Progenitor cell of endocrine pancreas (in vitro differentiated cells): ENCODE data around the gene AP1S1. TPM values are rescaled to one million over a fixed set of nuclear protein-coding genes. Genes with fewer than 3 reads are reported as not detected.
A peak's percentile ranks its signal among the peaks of the same experiment; 100 is the strongest.

Experiments
- DNase-seq: peaks from one replicate; pipeline ENCODE4 v3.0.0; 2021; ENCODE audit warnings: low spot score; ENCODE audit not compliant: unreplicated experiment
- H3K27ac Mint-ChIP-seq: 2 replicates; pipeline ENCODE4 v1.8.0; 2021; ENCODE audit warnings: mild to moderate bottlenecking, moderate library complexity, mixed read lengths
- H3K27me3 Mint-ChIP-seq: 2 replicates; pipeline ENCODE4 v1.8.0; 2021; ENCODE audit warnings: mixed read lengths
- H3K36me3 Mint-ChIP-seq: 2 replicates; pipeline ENCODE4 v1.8.0; 2022; ENCODE audit warnings: mixed read lengths; ENCODE audit not compliant: insufficient read depth
- H3K4me1 Mint-ChIP-seq: 2 replicates; pipeline ENCODE4 v1.8.0; 2021; ENCODE audit warnings: low read depth, mixed read lengths
- H3K4me3 Mint-ChIP-seq: 2 replicates; pipeline ENCODE4 v1.8.0; 2021; ENCODE audit warnings: low read depth, mild to moderate bottlenecking, moderate library complexity, mixed read lengths
- H3K9me3 Mint-ChIP-seq: 2 replicates; pipeline ENCODE4 v1.8.0; 2021; ENCODE audit warnings: low read depth, mixed read lengths
- CTCF ChIP-seq: fragments of 200-600 bp; sonication (generic); IDR thresholded peaks from one replicate; pipeline ENCODE4 v1.5.0; 2021; ENCODE audit warnings: antibody characterized with exemption, mild to moderate bottlenecking; ENCODE audit not compliant: unreplicated experiment
- total RNA-seq: library from RNA; stranded (reverse); gene quantifications from 2 replicates; pipeline ENCODE4 v1.2.1, GENCODE V29; 2021

The AP1S1 gene
- total RNA-seq, 1 donor from 2014 or later, result 61.3 TPM

GRCh38 chr7:101164071-101164840 lies 10.0 kb downstream of the AP1S1 start:
- DNase-seq, result peak; percentile 53
- Mint-ChIP-seq H3K36me3 (peaks cover 4% of the 10 kb centered on the region), H3K9me3 (no peaks in the 10 kb centered on the region), H3K27ac (no peak overlapping the region), H3K4me1 (peaks cover 10% of the 10 kb centered on the region), H3K27me3 (peaks cover 56% of the 10 kb centered on the region), H3K4me3 (peak overlapping the region; percentile 14)
- TF ChIP-seq CTCF, result no peak

GRCh38 chr7:101165075-101165957 lies 11.0 kb downstream of the AP1S1 start, which contains the start of gene VGF:
Gene VGF, minus strand, starts transcription at chr7:101165569. Its CDS starts 726 bp downstream, at chr7:101164843.
- H3K27me3 Mint-ChIP-seq, result peaks cover 66% of the 10 kb centered on the region
- H3K36me3 Mint-ChIP-seq, result peaks cover under 1% of the 10 kb centered on the region
- no peak for TF ChIP-seq CTCF
- peak within 1 kb of the TSS; percentile 51 for H3K4me3 Mint-ChIP-seq
- no peaks in the 10 kb centered on the region for H3K9me3 Mint-ChIP-seq
- peaks cover 12% of the 10 kb centered on the region for H3K4me1 Mint-ChIP-seq
- peak within 1 kb of the TSS; percentile 59 for H3K27ac Mint-ChIP-seq
- DNase-seq, result peak; percentile 80

GRCh38 chr7:101165958-101166647 lies 11.8 kb downstream of the AP1S1 start:
- Mint-ChIP-seq H3K27me3 (peaks cover 72% of the 10 kb centered on the region), H3K4me1 (peaks cover 12% of the 10 kb centered on the region), H3K27ac (peak overlapping the region; percentile 59), H3K4me3 (peak overlapping the region; percentile 51), H3K36me3 (no peaks in the 10 kb centered on the region), H3K9me3 (no peaks in the 10 kb centered on the region)
- no peak for DNase-seq
- TF ChIP-seq CTCF, result no peak

- Mint-ChIP-seq H3K9me3 (no peaks in the 10 kb centered on the region), H3K27me3 (peaks cover 72% of the 10 kb centered on the region), H3K4me3 (no peak overlapping the region), H3K36me3 (no peaks in the 10 kb centered on the region), H3K4me1 (peaks cover 12% of the 10 kb centered on the region), H3K27ac (no peak overlapping the region)
- DNase-seq, result no peak
- TF ChIP-seq CTCF, result no peak
Observed at GRCh38 chr7:101166648-101166908, 12.3 kb downstream of the AP1S1 start.
